ENCODE data around the gene DLK1. TPM values are rescaled to one million over a fixed set of nuclear protein-coding genes. Genes with fewer than 3 reads are reported as not detected.

Gene DLK1
- total RNA-seq, 1 donor, result 0.27 TPM

DNA sequence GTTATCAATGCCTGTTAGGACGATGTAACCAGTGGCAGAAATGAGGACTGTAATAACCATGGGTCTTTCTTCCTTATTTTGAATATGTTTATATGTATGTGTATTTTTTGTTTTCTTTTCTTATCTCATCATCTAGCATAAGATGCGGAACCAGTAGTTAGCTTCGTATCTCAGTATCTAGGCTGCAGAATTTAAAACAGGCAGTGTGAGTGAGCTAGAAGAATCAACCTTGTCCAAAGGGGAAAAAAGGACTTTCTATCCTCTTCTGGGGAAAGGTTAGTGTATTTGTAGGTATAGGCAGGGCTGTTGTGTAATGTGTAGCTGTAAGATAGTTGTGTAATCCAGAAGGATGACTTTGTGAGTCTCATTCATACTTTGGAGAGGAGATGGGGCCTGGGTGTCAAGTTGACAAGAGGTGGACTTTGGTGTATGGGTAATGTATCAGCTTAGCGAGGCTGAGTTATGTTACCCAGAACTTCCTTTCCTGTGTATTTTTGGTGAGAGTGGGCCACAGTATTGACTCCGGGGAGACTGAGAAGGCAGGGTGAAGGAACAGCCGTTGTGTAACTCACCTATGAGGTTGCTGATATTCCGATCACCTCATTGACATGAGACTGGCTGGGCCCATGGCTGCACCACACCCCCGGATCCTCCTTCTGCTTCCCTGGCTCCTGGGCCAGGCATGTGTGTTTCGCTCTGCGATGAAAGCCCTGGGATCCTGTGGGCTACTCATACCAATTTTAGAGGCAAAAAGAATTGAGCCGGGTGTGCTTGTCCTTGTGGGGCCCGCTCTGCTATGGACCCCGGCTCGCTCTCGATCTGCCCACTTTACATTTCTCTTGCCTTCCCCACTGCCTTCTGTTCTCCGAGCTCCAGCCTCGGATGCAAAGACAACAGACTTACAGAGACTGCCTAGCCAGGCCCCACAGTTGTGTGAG is 24.3 kb downstream of the DLK1 start:
- no peak for DNase-seq (ENCODE audit: low read depth in 2 of 3, low spot score in 2 of 3)

DNA sequence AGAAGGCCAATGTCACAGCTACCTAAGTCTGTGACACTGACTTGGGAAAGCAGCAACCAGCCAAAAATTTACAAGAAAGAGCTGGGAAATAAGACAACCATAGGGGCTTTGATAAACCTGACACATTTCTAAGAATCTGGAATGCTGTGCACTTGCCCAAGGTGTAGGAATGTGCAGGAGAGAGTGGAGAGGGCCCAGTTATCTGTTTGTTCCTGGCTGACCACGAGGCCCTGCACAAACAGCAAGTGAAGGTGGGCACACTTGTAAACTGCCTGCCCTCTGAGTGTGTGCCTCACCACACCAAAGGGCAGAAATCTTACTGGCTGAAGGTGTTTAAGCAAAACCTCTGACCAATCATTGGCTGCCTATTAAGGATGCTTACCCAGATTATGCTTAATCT is 27.3 kb downstream of the DLK1 start:
- DNase-seq (ENCODE audit: low read depth in 2 of 3, low spot score in 2 of 3), result no peak

DNA sequence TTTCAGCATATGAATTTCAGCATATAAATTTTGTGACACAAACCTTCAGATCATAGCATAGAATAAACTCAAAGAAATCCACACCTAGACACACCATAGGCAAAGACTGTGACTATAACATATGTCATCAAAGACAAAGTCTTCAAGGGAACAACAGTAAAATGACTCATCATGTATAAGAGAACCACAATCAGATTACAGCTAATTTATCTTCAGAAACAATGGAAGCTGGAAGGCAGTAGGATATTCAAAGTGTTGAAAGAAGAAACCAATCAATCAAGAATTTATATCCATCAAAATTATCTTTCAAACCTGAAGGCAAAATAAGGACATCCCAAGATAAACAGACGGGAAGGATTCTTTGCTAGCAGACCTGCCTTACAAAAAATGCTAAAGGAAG is 29.0 kb downstream of the DLK1 start:
- no peak for DNase-seq (ENCODE audit: low read depth in 2 of 3, low spot score in 2 of 3)

DNA sequence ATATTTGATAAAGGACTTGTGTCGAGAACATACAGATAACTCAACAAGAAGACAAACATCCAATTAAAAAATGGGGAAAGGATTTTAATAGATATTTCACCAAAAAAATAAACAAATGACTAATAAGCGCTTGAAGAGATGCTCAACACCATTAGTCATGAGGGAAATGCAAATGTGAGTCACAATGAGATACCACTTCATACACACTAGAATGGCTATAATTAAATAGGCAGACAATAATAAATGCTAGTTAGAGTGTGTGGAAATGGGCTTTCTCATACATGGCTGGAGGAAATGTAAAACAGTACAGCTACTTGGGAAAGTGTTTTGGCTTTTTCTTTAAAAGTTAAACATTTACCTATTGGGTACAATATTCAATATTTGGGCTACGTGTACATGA is 34.8 kb downstream of the DLK1 start:
- DNase-seq (ENCODE audit: low read depth in 2 of 3, low spot score in 2 of 3), result no peak

DNA sequence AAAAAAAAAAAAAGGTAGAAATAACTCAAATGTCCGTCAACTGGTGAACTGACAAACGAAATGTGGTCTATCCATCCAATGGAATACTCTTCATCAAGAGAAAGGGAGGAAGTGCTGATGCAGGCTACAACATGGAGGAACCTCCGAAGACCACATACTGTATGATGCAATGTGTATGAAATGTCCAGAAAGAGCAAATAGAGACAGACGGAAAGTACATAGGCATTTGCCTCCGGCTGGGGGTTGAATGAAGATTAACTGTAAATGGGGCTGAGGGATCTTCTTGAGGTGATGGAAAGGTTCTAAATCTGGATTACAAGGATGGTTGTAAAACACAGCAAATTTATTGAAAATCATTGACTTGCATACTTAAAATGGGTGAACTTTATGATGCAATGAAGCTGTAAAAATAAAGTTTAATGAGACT is 35.4 kb downstream of the DLK1 start:
- no peak for DNase-seq (ENCODE audit: low read depth in 2 of 3, low spot score in 2 of 3)

DNA sequence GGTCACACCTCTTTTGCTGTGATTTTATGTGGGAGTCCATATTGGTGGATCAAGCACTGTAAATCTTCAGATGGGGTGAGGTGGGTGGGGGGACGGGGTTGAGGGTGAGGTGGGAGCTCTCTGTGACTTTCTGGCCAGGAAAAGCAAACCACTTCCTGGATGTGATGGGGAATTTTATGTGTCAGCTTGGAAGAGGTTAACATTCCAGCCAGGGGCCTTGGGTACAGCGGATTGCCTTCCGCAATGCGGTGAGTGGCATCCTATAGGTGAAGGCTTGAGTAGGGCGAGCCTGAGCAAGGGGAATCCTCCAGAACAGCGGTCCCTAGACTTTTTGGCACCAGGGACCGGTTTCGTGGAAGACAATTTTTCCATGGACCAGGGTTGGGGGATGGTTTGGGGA is 36.2 kb downstream of the DLK1 start:
- DNase-seq (ENCODE audit: low read depth in 2 of 3, low spot score in 2 of 3), result no peak

DNA sequence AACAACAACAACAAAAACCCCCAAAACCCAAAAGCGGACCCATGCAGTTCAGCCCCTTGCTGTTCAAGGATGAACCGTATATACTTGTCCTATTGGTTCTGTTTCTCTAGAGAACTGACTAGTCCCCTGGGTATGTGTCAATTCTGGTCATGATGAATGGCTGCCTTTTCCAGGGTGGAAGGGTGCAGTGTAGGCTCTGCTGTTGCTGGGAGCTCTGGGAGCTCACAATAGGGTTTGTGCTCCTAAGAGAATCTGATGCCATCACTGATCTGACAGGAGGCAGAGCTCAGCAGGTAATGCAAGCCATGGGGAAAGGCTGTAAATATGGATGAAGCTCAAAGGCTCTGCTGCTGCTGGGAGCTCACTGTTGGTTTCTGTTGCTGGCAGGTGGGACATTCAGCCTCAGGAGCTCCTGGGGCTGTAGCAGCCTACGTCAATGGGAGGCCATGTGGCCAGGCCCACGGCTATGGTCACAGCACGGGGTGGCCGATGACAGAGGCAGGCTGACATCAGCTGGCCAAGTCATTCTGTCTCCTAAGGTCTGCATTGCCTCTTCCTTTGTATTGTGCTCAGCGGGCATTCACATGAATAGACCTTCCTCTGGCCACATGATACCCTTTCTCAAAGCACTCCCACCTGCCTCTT is 37.9 kb downstream of the DLK1 start:
- DNase-seq (ENCODE audit: low read depth in 2 of 3, low spot score in 2 of 3), result no peak

DNA sequence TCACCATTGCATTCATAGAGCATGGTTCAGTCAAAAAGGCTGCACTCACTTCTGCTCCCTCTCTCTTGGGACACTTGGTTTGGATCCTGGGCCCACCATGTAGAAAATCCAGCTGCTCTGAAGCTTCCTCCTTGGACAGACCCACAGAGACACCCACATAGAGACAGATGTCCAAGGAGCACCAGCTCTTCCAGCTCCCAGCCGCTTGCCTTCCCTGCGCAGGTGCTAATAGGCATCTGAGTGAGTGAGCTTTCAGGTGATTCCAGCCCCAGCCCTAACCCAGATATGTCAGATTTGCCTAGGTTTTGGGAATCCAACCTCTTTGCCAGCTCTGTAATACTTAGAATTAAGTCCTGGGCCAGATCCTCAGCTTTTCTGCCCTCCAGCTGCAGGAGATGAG is 38.6 kb downstream of the DLK1 start:
- no peak for DNase-seq (ENCODE audit: low read depth in 2 of 3, low spot score in 2 of 3)

DNA sequence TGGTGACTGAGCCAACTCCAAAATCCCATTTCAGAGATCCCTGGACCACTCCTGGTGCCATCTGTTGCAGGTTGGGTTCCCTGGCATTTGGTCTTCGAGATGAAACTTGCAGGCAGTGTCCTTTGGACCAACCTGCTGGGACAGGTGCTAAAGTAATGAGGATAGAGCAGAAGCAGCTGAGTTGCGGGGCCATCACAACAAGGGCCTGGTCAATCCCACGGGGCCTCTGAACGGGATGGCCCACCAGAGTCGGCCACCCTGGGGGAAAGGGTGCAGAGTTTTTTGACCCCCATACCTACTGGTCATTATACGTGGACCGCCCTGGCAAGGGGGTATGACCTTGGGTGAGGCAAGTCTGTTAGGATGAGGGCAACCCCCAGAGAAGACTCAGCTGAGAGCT is 39.3 kb downstream of the DLK1 start:
- DNase-seq (ENCODE audit: low read depth in 2 of 3, low spot score in 2 of 3), result no peak

DNA sequence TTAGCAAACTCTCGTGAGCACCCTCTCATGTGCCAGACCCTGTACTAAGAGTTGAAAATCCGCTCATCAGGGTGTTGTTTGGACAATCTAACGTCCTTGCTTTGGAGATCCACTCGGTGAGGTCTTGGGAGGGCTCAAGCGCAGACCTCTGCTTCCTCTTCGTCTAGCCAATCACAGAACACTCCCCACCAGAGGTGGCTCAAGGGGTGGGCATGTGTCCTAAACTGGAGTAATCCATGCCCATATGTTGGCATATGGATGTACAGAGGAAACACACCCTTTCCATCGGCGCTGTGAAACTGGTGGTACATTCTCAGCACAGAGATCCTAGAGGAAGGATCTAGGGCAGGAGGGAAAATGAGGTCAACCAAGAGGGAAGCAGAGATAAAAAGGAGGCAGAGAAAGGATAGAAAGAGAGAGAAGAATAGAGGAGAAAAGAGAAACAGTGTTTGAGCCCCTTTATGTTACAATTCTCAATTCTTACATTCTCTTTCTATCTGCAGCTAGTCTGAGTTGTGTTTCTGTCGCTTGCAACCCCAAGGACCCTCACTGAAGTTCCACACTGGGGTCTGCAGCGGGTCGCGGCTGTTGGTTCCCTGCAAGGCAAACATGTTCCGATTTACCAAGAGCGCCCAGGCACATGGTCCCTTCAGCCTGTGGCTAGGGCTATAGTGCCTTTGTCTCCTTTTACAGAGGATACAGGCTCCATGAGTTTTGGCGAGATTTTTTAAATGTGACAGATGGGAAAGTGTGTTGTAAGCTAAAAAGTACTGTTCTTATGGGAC is 40.5 kb downstream of the DLK1 start:
- no peak for DNase-seq (ENCODE audit: low read depth in 2 of 3, low spot score in 2 of 3)

DNA sequence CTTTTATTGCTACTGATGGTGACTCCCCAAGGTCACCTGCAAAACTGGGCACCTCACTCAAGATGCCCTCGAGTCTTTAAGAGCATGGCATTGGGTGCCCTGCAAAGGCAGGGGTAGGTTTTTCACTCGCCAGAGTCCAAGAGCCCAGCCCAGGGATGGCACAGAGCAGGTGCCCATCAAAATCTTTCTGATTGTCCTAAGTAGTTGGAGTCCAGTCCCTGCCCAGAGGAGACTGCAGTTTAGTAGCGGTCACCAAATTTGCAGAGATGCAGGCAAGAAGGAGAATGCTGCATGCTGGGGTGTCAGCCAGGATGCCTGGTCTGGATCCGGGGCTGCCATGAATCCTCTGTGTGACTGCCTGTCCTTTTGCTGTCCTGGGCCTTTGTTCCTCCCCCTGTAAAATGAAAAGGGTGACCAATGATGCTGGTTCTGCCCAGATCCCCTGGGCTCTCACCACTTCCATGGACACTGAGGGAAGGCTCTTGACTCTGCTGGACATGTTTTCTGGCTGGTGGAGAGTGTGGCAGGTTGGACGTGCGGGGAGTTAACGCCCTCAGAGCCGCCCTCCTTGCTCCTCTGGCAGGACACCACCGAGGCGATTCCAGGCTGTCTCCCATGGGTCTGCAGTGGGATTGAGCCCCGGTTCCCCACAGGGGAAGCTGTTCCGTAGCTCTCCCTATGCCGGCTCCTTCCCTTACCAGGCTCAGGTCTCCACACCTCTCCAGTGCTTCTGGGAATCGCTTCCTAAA is 41.3 kb downstream of the DLK1 start:
- no peak for DNase-seq (ENCODE audit: low read depth in 2 of 3, low spot score in 2 of 3)

DNA sequence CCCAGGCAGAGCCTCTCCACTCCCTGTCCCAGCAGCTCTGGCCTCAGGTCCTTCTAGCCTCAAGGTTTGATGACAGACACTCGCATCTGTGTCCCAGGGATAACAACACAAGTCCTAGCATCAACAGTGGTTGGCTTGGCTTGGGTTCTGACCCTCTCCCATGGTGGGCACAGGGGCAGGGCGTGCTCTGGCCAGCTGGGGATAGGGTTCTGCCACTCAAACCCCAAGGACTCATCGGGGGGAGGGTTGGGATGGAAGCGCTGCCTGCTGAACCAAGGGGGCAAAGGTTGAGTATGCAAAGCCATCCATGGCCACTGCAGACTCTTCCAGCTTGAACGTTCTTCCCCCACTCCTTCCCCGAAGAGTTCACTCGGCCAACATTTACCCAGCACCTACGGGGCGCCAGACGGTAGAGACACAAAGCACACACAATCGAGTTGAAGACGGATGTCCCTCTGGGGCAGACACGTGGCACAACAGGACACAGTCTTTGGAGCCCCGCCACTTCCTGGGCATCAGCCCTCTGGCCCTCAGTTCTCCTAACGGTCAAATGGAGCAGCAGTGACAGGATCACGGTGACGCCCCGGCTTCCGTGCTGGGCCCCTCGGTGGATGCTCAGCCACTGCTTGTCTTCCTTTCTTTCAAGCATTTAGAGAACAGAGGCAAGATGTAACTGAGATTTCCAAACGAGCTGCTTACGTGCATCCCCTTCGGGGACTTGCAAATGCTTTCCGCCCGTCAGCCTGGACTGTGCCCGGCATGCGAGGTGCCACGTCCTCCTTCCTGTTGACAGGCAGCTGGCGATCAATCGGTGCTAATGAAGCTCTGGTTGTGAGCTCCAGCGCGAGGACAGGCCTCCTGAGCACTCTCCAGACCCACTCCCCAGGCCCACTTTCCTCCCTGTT is 42.6 kb downstream of the DLK1 start:
- DNase-seq (ENCODE audit: low read depth in 2 of 3, low spot score in 2 of 3), result no peak

DNA sequence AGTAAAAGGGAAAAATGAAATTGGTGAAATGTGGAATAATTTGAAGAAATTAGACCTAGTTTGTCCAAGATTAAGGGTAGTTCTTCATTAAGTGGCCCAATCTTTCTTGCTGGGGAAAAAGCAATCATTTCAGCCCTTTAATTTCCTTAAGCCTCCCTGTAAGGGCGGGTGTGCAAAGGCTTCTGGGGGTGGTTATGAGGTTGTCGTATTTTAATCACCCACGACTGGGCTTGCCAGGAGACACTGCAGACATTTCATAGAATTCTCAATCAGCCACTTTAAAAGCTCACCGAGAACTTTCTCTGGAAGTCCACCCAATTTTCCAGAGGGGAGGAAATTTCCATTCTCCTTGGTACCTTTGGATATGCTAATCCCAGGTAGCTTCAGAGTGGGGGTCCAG is 43.4 kb downstream of the DLK1 start:
- DNase-seq (ENCODE audit: low read depth in 2 of 3, low spot score in 2 of 3), result no peak

DNA sequence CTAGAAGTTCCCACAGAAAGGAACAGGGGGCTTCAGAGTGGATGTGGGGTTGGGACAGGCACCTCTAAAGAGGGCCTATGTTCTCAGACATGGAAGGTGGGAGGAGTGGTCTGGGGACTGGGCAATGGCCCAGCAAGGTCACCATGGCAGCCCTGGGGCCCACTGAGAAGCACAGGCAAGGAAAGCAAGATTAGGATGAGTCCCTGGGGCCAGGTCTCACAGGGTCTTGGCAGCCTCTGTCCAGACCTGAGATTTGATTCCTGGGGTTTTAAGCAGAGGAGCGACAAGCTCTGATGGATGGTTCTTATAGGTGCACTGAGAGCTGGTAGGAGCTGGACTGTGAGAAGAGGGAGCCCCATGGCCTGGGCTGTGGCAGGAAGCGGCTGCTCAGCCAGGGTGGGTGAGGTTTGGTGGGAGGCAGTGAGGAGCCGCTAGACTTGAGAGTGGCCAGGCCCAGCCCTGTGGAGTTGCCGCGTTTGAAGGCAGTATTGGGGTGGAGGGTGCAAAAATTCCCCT is 44.0 kb downstream of the DLK1 start:
- DNase-seq (ENCODE audit: low read depth in 2 of 3, low spot score in 2 of 3), result no peak

DNA sequence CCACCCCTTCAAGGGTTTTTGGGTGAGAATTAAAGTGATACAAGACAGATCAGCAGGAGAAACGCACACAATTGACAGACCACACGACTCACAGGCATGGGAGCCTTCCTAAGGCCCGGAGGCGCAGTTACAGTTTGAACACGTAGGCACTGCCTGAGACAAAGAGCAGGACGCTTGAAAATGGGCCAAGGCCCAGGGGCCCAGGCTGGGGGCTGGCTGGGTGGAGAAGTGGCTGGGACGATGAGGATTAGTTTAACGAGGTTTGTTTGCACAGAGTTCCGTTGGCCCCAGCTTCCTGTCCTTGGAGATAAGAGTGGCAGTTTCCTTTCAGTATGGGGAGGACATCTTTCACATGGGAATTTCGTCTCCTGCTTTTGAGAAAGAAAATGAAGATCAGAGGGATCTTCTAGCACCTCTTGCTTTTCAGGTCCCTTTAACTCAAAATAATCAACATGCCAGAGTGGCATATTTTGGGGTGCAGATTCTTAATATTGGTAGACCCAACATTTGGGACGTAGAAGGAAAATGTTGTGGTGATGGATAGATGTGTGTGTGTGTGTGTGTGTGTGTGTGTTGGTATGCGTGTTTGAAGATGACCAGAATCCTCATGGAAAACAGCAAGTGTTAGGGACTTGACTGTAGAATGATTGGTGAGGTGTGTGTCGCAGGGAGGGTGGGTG is 44.6 kb downstream of the DLK1 start:
- DNase-seq (ENCODE audit: low read depth in 2 of 3, low spot score in 2 of 3), result no peak

DNA sequence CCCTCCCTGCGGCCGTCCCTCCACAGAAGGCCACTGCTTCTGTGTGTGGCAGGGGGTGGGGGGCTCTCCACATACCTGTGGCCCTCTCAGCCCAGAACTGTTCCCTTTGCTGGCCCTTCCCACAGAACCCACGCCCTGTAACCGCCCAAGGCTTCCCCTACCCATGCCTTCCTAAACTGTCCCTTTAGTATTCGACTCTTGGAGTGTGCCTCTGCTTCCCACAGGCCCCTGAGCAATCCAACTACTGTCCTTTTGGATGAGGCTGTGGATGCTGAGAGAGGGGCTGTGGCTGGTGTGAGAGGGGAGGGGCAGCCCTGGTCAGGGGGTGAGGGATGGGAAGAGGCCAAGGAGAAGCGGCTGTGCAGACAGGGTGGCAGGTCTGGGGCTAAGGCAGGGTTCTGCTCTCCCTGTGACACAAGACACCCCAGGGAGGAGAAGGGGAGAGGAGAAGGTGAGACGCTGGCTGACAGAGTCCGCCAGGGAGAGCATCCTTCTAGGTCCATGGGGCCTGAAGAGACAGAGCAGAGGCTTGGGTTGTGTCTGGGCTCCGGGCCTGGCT is 46.0 kb downstream of the DLK1 start:
- no peak for DNase-seq (ENCODE audit: low read depth in 2 of 3, low spot score in 2 of 3)

DNA sequence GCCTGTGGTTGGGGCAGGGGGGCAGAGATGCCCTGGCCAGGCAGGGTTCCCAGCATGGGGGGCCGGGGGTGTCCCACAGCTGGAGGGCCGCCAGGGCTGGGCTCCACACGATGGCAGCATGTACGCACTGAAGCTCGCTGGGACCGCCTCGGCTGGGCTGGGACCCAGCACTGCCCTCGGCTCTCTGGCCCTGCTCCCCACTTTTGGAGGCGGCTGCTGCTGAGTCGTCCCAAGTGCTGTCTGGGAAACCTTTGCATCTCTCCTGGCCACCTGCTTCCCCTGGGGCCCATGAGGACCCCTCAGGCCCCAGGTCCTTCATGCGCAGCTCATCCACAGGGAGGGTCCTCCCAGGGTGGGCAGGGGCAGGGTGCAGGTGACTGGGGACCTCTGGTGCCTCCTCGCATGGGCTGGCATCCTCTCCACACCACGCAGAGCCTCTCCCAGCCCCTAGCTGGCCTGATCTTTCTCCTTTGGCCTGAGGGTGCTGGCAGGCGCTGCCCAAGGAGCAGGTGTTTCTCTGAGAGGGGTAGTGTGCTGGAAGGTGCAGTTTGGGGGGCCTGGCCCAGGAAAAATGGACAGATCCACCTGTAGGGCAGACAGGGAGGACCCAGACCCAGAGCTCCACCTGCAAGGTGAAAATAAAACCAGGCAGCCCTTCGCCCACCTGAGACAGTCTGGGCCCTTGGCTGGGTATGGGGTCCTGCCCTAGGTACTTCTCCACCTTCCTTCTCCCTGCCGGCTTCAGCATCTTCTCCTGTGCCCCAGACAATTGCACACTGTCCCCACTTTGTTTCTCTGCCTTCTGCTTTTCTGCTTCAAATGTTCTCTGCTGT is 46.9 kb downstream of the DLK1 start:
- no peak for DNase-seq (ENCODE audit: low read depth in 2 of 3, low spot score in 2 of 3)

DNA sequence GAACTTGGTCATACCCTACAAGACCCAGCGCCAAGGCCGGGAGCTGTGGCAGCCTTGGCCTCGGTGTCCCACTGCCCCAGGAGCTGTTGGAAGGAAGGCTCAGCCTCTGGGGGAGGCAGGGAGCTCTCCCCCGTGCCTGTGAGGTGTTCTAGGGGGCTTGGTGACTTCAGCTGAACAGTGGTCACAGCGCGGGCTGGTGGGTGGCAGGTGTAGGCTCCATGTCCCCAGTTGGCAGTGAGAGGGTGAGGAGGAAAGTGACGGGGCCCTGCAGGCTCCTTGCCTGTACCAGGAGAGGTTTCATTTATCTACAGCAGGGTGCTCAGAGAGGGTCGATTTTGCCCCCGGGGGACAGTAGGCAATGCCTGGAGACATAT is 47.5 kb downstream of the DLK1 start:
- no peak for DNase-seq (ENCODE audit: low read depth in 2 of 3, low spot score in 2 of 3)

All from hematopoietic multipotent progenitor cell (in vitro differentiated cells).